Endothelial cell of hepatic sinusoid (primary cell): ENCODE measurements around the gene GLUD1.

Experiments used
- in situ Hi-C: cut with HindIII; loops from 2 replicates; pipeline ENCODE4 v1.10.0; 2017; ENCODE audit warnings: low sequenced_read_pairs

Gene GLUD1

GRCh38 chr10:87000491-87000890, 94.2 kb downstream of the GLUD1 start:
- in situ Hi-C loops, result no loop called here
